Thyroid gland (tissue), 4 donors: ENCODE data around the gene SDSL.

ENCODE experiments used
- POLR2A ChIP-seq, 2 donors: fragments of 450-650 bp; IDR thresholded peaks; one replicate each; pipeline ENCODE4 v1.6.1; 2017; ENCODE audit warnings: antibody characterized with exemption in 2 of 2, mild to moderate bottlenecking in 2 of 2, moderate library complexity in 1 of 2
- TF ChIP-seq, protein P1 (sequence below), 6 experiments: fragments of 200-600 bp in 3 of 6; fragments of 450-650 bp in 3 of 6; sonication (generic) in 3 of 6; IDR thresholded peaks; one replicate each; pipeline ENCODE4 v1.5.1; 2016 to 2019; ENCODE audit warnings: antibody characterized with exemption in 6 of 6, mild to moderate bottlenecking in 2 of 6, inconsistent platforms in 1 of 6, moderate library complexity in 1 of 6

DNA sequence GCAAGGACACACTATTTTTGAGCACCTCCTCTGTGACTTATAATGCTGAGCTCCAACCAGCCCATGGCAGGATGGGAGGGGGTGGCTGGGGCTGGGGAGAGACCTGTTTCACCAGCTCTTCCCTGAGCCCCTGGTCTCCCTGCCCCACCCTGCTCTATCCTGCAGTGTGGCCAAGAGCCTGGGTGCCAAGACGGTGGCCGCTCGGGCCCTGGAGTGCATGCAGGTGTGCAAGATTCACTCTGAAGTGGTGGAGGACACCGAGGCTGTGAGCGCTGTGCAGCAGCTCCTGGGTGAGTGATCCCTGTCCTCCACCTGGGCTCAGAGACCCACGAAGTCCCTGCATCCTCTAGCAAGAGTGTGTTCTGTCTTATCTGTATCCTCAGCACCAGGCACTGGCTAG is 14.4 kb downstream of the SDSL start:
- TF ChIP-seq POLR2A (IDR thresholded peaks at IDR 0.05) = no peak
- TF ChIP-seq, protein P1, sequence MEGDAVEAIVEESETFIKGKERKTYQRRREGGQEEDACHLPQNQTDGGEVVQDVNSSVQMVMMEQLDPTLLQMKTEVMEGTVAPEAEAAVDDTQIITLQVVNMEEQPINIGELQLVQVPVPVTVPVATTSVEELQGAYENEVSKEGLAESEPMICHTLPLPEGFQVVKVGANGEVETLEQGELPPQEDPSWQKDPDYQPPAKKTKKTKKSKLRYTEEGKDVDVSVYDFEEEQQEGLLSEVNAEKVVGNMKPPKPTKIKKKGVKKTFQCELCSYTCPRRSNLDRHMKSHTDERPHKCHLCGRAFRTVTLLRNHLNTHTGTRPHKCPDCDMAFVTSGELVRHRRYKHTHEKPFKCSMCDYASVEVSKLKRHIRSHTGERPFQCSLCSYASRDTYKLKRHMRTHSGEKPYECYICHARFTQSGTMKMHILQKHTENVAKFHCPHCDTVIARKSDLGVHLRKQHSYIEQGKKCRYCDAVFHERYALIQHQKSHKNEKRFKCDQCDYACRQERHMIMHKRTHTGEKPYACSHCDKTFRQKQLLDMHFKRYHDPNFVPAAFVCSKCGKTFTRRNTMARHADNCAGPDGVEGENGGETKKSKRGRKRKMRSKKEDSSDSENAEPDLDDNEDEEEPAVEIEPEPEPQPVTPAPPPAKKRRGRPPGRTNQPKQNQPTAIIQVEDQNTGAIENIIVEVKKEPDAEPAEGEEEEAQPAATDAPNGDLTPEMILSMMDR (IDR thresholded peaks at IDR 0.05) = no peak
